GM23338 (cell line): Measurements from ENCODE around the gene ANKRD34B. TPM values are rescaled to one million over a fixed set of nuclear protein-coding genes. Genes with fewer than 3 reads are reported as not detected.

Experiments
- ATAC-seq: fragments of 200-7000 bp; cut with Tn5 transposase; 3 replicates; pipeline ENCODE4 v1.9.1; 2020
- DNase-seq: peaks from one replicate; pipeline ENCODE4 v3.0.0-alpha.2; 2015; ENCODE audit warnings: low spot score
- H2AFZ ChIP-seq: fragments of 200-600 bp; sonication (generic); 2 replicates; pipeline ENCODE4 v1.8.0; 2016; ENCODE audit warnings: antibody characterized with exemption, mild to moderate bottlenecking, moderate library complexity
- H3F3A ChIP-seq: fragments of 200-600 bp; sonication (generic); replicated peaks from 2 replicates; pipeline ENCODE4 v1.8.0; 2017; ENCODE audit warnings: antibody characterized with exemption, mixed run types, low read depth
- H3K27ac ChIP-seq: fragments of 200-600 bp; sonication (generic); 2 replicates; pipeline ENCODE4 v1.6.1; 2016; ENCODE audit warnings: low read depth
- H3K27me3 ChIP-seq: fragments of 200-600 bp; sonication (generic); 2 replicates; pipeline ENCODE4 v1.8.0; 2016; ENCODE audit warnings: mild to moderate bottlenecking, mixed run types, moderate library complexity; ENCODE audit not compliant: insufficient read depth
- H3K36me3 ChIP-seq: fragments of 200-600 bp; sonication (generic); 2 replicates; pipeline ENCODE4 v1.8.0; 2016; ENCODE audit warnings: mild to moderate bottlenecking; ENCODE audit not compliant: insufficient read depth
- H3K4me1 ChIP-seq: fragments of 200-600 bp; sonication (generic); 2 replicates; pipeline ENCODE4 v1.8.0; 2016; ENCODE audit warnings: mild to moderate bottlenecking, moderate library complexity; ENCODE audit not compliant: insufficient read depth
- H3K4me2 ChIP-seq: fragments of 200-600 bp; sonication (generic); 2 replicates; pipeline ENCODE4 v1.7.1; 2017; ENCODE audit warnings: mixed run types
- H3K4me3 ChIP-seq: fragments of 200-600 bp; sonication (generic); 2 replicates; pipeline ENCODE4 v1.6.1; 2016; ENCODE audit warnings: mixed run types
- H3K79me2 ChIP-seq: fragments of 200-600 bp; sonication (generic); replicated peaks from 2 replicates; pipeline ENCODE4 v1.8.0; 2017; ENCODE audit warnings: mild to moderate bottlenecking; ENCODE audit not compliant: insufficient read depth
- H3K9me2 ChIP-seq: fragments of 200-600 bp; sonication (generic); 2 replicates; pipeline ENCODE4 v1.8.0; 2017; ENCODE audit not compliant: insufficient read depth
- H4K20me1 ChIP-seq: fragments of 200-600 bp; sonication (generic); replicated peaks from 2 replicates; pipeline ENCODE4 v1.8.0; 2017; ENCODE audit warnings: mild to moderate bottlenecking; ENCODE audit not compliant: insufficient read depth
- H3K27ac Mint-ChIP-seq: 2 replicates; pipeline ENCODE4 v1.8.0; 2020; ENCODE audit warnings: inconsistent platforms, mild to moderate bottlenecking, moderate library complexity, mixed read lengths
- H3K27me3 Mint-ChIP-seq: 3 replicates; pipeline ENCODE4 v1.8.0; 2022; ENCODE audit warnings: low read depth, mild to moderate bottlenecking, moderate library complexity, mixed read lengths, inconsistent platforms; ENCODE audit not compliant: insufficient read depth, poor library complexity
- H3K36me3 Mint-ChIP-seq: 3 replicates; pipeline ENCODE4 v1.8.0; 2021; ENCODE audit warnings: low read depth, mild to moderate bottlenecking, inconsistent platforms, moderate library complexity, mixed read lengths
- H3K4me1 Mint-ChIP-seq: 3 replicates; pipeline ENCODE4 v1.8.0; 2020; ENCODE audit warnings: mild to moderate bottlenecking, inconsistent platforms, mixed read lengths
- H3K4me3 Mint-ChIP-seq: 3 replicates; pipeline ENCODE4 v1.8.0; 2021; ENCODE audit warnings: moderate library complexity, mild to moderate bottlenecking, inconsistent platforms, mixed read lengths
- H3K9me3 Mint-ChIP-seq: 3 replicates; pipeline ENCODE4 v1.8.0; 2020; ENCODE audit warnings: moderate library complexity, mild to moderate bottlenecking, inconsistent platforms, mixed read lengths
- CTCF ChIP-seq, 2 experiments: fragments of 200-600 bp in 1 of 2; sonication (generic) in 1 of 2; conservative IDR thresholded peaks; 2 replicates each; pipeline versions ENCODE4 v1.5.1 to v1.6.1; 2016 to 2017; ENCODE audit warnings: antibody characterized with exemption in 2 of 2, low read depth in 2 of 2, mild to moderate bottlenecking in 2 of 2, moderate library complexity in 1 of 2
- EZH2 ChIP-seq: fragments of 200-600 bp; sonication (generic); IDR thresholded peaks from one replicate; pipeline ENCODE4 v1.8.0; 2017; ENCODE audit warnings: antibody characterized with exemption, mild to moderate bottlenecking, low read depth; ENCODE audit not compliant: unreplicated experiment
- JUNB ChIP-seq: IDR thresholded peaks from one replicate; pipeline ENCODE4 v1.6.1; 2016; ENCODE audit warnings: antibody characterized with exemption; ENCODE audit not compliant: unreplicated experiment
- NANOG ChIP-seq: IDR thresholded peaks from 2 replicates; pipeline ENCODE4 v1.6.1; 2016; ENCODE audit warnings: antibody characterized with exemption, borderline replicate concordance
- ZNF114 ChIP-seq: fragments of 250-450 bp; sonication (Bioruptor Pico); IDR thresholded peaks from 2 replicates; pipeline ENCODE4 v1.5.0; 2020; ENCODE audit warnings: mild to moderate bottlenecking, moderate library complexity
- ZNF462 ChIP-seq: fragments of 250-450 bp; sonication (Bioruptor Pico); IDR thresholded peaks from 2 replicates; pipeline ENCODE4 v1.5.0; 2020; ENCODE audit warnings: mild to moderate bottlenecking, moderate library complexity
- polyA plus RNA-seq: library from polyadenylated mRNA; unstranded; fragments of >200 nt; fragmentation: Nextera tagmentation; extraction: Ambion mirVana; gene quantifications from 2 replicates; pipeline ENCODE4 v1.2.1, GENCODE V29; 2016
- total RNA-seq: library from RNA; depleted of rRNA; stranded (reverse); fragments of >200 nt; shearing (Covaris generic); gene quantifications from 2 replicates; pipeline ENCODE4 v1.2.3, GENCODE V29; 2014

ANKRD34B gene
- total and polyA plus RNA-seq, 2 experiments from 2014 or later, result 1.6 to 2.9 TPM

GRCh38 chr5:80559244-80559643 lies 10.8 kb downstream of the ANKRD34B start (continued):
- no peak for TF ChIP-seq CTCF (conservative IDR thresholded peaks at IDR 0.05; ENCODE audit: low read depth in 2 of 2)
- TF ChIP-seq ZNF114 (CRISPR knock-in tag), result no peak

GRCh38 chr5:80555099-80555498 lies 15.0 kb downstream of the ANKRD34B start:
- peak overlapping the region; percentile 11; the same call in 1 of the 2 replicates for H3K4me2 ChIP-seq
- no peak for TF ChIP-seq EZH2

GRCh38 chr5:80554646-80555045 lies 15.4 kb downstream of the ANKRD34B start:
- Histone ChIP-seq H3K4me2 (peak overlapping the region; percentile 11; the same call in 1 of the 2 replicates), H3K9me2 (peaks cover 13% of the 10 kb centered on the region; the same call in 1 of the 2 replicates), H3K36me3 (no peaks in the 10 kb centered on the region), H3F3A (no peaks in the 10 kb centered on the region), H3K27me3 (no peaks in the 10 kb centered on the region), H3K79me2 (no peaks in the 10 kb centered on the region), H3K4me1 (peaks cover 11% of the 10 kb centered on the region), H4K20me1 (no peaks in the 10 kb centered on the region), H3K4me3 (no peak overlapping the region), H2AFZ (peak overlapping the region; percentile 64; the same call in 1 of the 2 replicates), H3K27ac (0 out of 2 replicates have a peak overlapping the region, but pooled peaks have one; percentile 46)
- no peak overlapping the region for H3K4me3 Mint-ChIP-seq
- DNase-seq (peak; percentile 54), ATAC-seq (peak; percentile 99)
- H3K9me3 Mint-ChIP-seq, result peaks cover 2% of the 10 kb centered on the region; the same call in 2 of the 3 replicates
- peaks cover 9% of the 10 kb centered on the region for H3K27me3 Mint-ChIP-seq
- H3K36me3 Mint-ChIP-seq, result no peaks in the 10 kb centered on the region
- TF ChIP-seq NANOG (peak; percentile 28; the same call in 1 of the 2 replicates), ZNF462 (CRISPR knock-in tag) (peak; percentile 65), JUNB (no peak)
- peak overlapping the region; percentile 89 for H3K27ac Mint-ChIP-seq
- H3K4me1 Mint-ChIP-seq, result peaks cover 32% of the 10 kb centered on the region

More at GRCh38 chr5:80555099-80555498, 15.0 kb downstream of the ANKRD34B start:
- Histone ChIP-seq H3K4me3 (no peak overlapping the region), H3K4me1 (peaks cover 9% of the 10 kb centered on the region), H3K27ac (0 out of 2 replicates have a peak overlapping the region, but pooled peaks have one; percentile 41), H4K20me1 (no peaks in the 10 kb centered on the region), H3K9me2 (peaks cover 13% of the 10 kb centered on the region; the same call in 1 of the 2 replicates), H3K36me3 (no peaks in the 10 kb centered on the region), H3K27me3 (no peaks in the 10 kb centered on the region), H2AFZ (no peak overlapping the region), H3K79me2 (no peaks in the 10 kb centered on the region), H3F3A (no peaks in the 10 kb centered on the region)
- peak; percentile 11; the same call in 2 of the 3 replicates for ATAC-seq
- no peak overlapping the region for H3K4me3 Mint-ChIP-seq
- no peak for DNase-seq
- peaks cover 9% of the 10 kb centered on the region for H3K27me3 Mint-ChIP-seq
- H3K36me3 Mint-ChIP-seq, result no peaks in the 10 kb centered on the region
- peaks cover 2% of the 10 kb centered on the region; the same call in 2 of the 3 replicates for H3K9me3 Mint-ChIP-seq
- H3K4me1 Mint-ChIP-seq, result peaks cover 32% of the 10 kb centered on the region
- H3K27ac Mint-ChIP-seq, result no peak overlapping the region
